Measurements from ENCODE around the gene IP6K3. TPM values are rescaled to one million over a fixed set of nuclear protein-coding genes. Genes with fewer than 3 reads are reported as not detected.

IP6K3 gene
- total RNA-seq, 4 donors from 2014 or later = 0.51 to 0.83 TPM; not detected in 2

DNA sequence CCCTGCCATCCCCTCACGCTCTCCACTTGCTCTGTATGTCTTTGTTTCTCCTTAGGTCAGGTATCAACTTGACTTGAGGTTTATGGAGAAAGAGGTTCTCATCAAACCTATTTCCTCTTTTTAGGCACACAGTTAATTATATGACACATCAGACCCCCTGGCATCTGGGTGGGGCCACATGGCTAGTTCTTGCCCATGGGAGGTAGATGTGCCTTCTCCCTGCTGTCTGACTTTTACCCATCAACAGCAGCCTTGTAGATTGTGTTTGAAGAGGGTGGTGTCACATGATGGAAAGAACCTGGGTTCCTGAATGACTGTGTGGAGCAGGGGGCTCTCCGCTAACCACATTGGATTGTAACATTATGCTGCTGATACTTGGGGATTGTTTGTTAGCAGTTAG lies 28.0 kb downstream of the IP6K3 start:
- no peak for DNase-seq (ENCODE audit: low spot score in 2 of 2)
- peaks cover 4% of the 10 kb centered on the region for H3K4me1 ChIP-seq
- H3K36me3 ChIP-seq = no peaks in the 10 kb centered on the region
- H3K27ac ChIP-seq = no peak overlapping the region
- 94% methylated on average over 2 of the region's 2 CpGs for WGBS
- no peak overlapping the region for H3K4me3 ChIP-seq
- H3K27me3 ChIP-seq = peaks cover 7% of the 10 kb centered on the region
- no peaks in the 10 kb centered on the region for H3K9me3 ChIP-seq
- TF ChIP-seq POLR2A (IDR thresholded peaks at IDR 0.05) = no peak
- no peak for TF ChIP-seq POLR2AphosphoS5 (IDR thresholded peaks at IDR 0.05)
- no peak for TF ChIP-seq CTCF (IDR thresholded peaks at IDR 0.05)
- no peak for TF ChIP-seq EP300 (IDR thresholded peaks at IDR 0.05)

GRCh38 chr6:33717934-33718455 lies 28.7 kb downstream of the IP6K3 start:
- peaks cover 4% of the 10 kb centered on the region for H3K27me3 ChIP-seq
- peaks cover 4% of the 10 kb centered on the region for H3K4me1 ChIP-seq
- H3K9me3 ChIP-seq = no peaks in the 10 kb centered on the region
- TF ChIP-seq POLR2AphosphoS5 (IDR thresholded peaks at IDR 0.05) = no peak
- no peak for TF ChIP-seq POLR2A (IDR thresholded peaks at IDR 0.05)
- TF ChIP-seq EP300 (IDR thresholded peaks at IDR 0.05) = no peak
- TF ChIP-seq CTCF (IDR thresholded peaks at IDR 0.05) = no peak
- no peaks in the 10 kb centered on the region for H3K36me3 ChIP-seq
- H3K4me3 ChIP-seq = no peak overlapping the region
- 43% methylated on average over 6 of the region's 6 CpGs for WGBS
- no peak for DNase-seq (ENCODE audit: low spot score in 2 of 2)
- no peak overlapping the region for H3K27ac ChIP-seq

- H3K27me3 ChIP-seq = peaks cover 3% of the 10 kb centered on the region
- H3K4me1 ChIP-seq = peaks cover 5% of the 10 kb centered on the region
- TF ChIP-seq POLR2A (IDR thresholded peaks at IDR 0.05) = no peak
- TF ChIP-seq EP300 (IDR thresholded peaks at IDR 0.05) = no peak
- no peak for TF ChIP-seq CTCF (IDR thresholded peaks at IDR 0.05)
- no peak for TF ChIP-seq POLR2AphosphoS5 (IDR thresholded peaks at IDR 0.05)
- H3K4me3 ChIP-seq = no peak overlapping the region
- no peaks in the 10 kb centered on the region for H3K36me3 ChIP-seq
- DNase-seq (ENCODE audit: low spot score in 2 of 2) = no peak
- 77% methylated on average over 8 of the region's 8 CpGs for WGBS
- no peak overlapping the region for H3K27ac ChIP-seq
- H3K9me3 ChIP-seq = no peaks in the 10 kb centered on the region
These were observed 29.6 kb downstream of the IP6K3 start for GRCh38 chr6:33716890-33717632.

DNA sequence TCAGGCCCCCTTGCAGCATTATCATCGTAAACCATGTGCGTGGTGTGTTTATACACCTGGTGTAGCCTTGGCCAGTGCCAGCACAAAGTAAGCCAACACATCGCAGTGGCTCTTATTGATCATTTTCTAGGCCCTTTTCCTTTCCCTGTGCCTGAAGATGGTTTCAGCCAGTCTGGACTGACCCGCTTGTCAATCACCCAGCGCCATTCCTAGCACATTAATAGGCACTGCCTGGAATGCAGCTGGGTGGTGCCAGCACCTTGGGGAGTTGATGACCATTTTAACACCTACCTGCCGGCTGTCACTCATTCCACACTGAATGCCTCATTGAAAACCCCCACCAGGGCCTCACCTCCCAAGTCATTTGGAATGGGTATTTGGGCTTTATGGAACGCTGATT lies 30.3 kb downstream of the IP6K3 start:
- no peak for DNase-seq (ENCODE audit: low spot score in 2 of 2)
- TF ChIP-seq EP300 (IDR thresholded peaks at IDR 0.05) (no peak), POLR2AphosphoS5 (IDR thresholded peaks at IDR 0.05) (no peak), POLR2A (IDR thresholded peaks at IDR 0.05) (no peak), CTCF (IDR thresholded peaks at IDR 0.05) (no peak)

DNA sequence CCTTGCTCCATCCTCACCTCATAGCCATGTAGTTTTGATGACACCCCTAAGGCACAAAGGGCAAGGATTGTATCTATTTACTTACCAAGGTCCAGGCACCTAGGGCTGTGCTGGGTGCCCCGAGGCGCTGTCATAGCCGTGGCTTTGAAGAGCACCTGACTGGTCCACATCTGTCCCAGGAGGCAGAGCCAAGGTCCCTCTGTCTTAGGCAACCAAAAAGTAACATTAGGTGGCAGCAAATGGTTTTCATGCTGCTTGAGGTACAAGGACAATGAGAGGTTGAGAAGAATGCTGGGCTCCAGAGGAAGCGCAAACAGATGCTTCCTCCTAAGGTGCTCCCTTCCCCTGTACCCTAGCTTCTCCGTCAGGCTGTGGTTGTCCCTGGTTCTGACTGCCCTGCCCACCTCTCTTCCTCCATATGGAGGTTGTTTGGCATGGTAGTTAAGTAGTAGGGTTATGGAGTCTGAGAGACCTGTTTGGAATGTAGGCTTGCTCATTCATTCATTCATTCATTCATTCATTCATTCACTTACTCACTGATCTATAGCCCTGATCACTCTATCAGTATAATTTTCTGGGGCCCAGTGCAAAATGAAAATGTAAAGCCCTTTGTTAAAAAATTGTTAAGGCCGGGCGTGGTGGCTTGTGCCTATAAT lies 32.2 kb downstream of the IP6K3 start:
- 92% methylated on average over 5 of the region's 7 CpGs for WGBS
- no peaks in the 10 kb centered on the region for H3K9me3 ChIP-seq
- no peak for DNase-seq (ENCODE audit: low spot score in 2 of 2)
- H3K4me3 ChIP-seq = no peak overlapping the region
- peaks cover 27% of the 10 kb centered on the region for H3K4me1 ChIP-seq
- no peaks in the 10 kb centered on the region for H3K36me3 ChIP-seq
- H3K27ac ChIP-seq = no peak overlapping the region
- no peak for TF ChIP-seq POLR2A (IDR thresholded peaks at IDR 0.05)
- no peak for TF ChIP-seq POLR2AphosphoS5 (IDR thresholded peaks at IDR 0.05)
- no peak for TF ChIP-seq CTCF (IDR thresholded peaks at IDR 0.05)
- no peak for TF ChIP-seq EP300 (IDR thresholded peaks at IDR 0.05)
- no peaks in the 10 kb centered on the region for H3K27me3 ChIP-seq

More for the DNA sequence above, 30.3 kb downstream of the IP6K3 start:
- Histone ChIP-seq H3K4me3 (no peak overlapping the region), H3K9me3 (no peaks in the 10 kb centered on the region), H3K36me3 (no peaks in the 10 kb centered on the region), H3K4me1 (peaks cover 10% of the 10 kb centered on the region), H3K27me3 (no peaks in the 10 kb centered on the region), H3K27ac (no peak overlapping the region)
- WGBS = 87% methylated on average over 7 of the region's 7 CpGs
